GM12864 (cell line): ENCODE data around the gene RAET1E.
"Not testable (repeated sequence)": the region's sequence is repeated elsewhere in the genome, so short reads cannot be mapped to it uniquely, and the experiment has no call there.

Experiments used
- DNase-seq: peaks from one replicate; pipeline ENCODE4 v3.0.0-alpha.2; 2011; ENCODE audit warnings: low read depth
- H3K4me3 ChIP-seq: 2 replicates; pipeline ENCODE4 v1.5.1; 2011; ENCODE audit warnings: mild to moderate bottlenecking, low read depth, low read length, control low read depth
- TF ChIP-seq, protein P1 (sequence below): IDR thresholded peaks from 2 replicates; pipeline ENCODE4 v1.5.1; 2011; ENCODE audit warnings: low read depth, mild to moderate bottlenecking, moderate library complexity, low read length, control low read depth, inconsistent platforms; ENCODE audit errors: missing control alignments

RAET1E gene

DNA sequence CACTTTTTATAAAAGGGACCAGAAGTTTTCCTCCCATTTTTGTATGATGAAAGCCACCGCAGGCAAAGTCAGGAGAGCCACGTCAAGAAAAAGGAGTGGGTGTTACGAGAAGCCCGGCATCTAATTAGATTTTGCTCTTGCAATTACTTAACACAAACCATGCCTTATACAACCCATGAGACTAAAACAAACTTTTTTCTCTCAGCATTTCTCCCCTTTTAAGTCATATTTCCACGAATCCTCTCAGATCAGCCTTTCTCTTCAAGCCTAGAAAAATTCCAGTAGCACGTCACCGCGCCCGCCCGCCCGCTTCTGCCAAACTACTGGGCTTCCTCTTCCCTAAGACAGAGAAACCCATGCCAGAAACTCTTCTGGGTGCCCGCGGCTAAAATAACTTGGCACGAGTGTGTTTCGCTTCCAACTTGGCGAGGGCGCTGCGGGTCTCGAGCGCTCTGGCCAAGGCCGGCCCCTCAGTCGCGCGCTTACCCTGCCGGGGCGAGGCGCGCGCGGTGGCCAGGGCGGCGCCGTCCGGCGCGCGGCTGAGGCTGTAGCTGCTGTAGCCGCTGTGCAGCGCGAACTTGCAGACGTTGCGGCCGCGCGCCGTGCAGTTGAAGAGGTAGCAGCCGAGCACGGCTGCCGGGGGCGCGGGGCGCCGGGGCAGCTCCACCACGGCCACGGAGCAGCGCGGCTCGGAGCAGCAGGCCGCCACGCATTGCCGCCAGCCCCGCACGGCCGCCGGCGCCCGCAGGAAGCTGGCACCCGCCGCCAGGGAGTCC is 34.8 kb downstream of the RAET1E start:
- H3K4me3 ChIP-seq, result peak overlapping the region; percentile 52
- TF ChIP-seq, protein P1, sequence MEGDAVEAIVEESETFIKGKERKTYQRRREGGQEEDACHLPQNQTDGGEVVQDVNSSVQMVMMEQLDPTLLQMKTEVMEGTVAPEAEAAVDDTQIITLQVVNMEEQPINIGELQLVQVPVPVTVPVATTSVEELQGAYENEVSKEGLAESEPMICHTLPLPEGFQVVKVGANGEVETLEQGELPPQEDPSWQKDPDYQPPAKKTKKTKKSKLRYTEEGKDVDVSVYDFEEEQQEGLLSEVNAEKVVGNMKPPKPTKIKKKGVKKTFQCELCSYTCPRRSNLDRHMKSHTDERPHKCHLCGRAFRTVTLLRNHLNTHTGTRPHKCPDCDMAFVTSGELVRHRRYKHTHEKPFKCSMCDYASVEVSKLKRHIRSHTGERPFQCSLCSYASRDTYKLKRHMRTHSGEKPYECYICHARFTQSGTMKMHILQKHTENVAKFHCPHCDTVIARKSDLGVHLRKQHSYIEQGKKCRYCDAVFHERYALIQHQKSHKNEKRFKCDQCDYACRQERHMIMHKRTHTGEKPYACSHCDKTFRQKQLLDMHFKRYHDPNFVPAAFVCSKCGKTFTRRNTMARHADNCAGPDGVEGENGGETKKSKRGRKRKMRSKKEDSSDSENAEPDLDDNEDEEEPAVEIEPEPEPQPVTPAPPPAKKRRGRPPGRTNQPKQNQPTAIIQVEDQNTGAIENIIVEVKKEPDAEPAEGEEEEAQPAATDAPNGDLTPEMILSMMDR, result no peak
- DNase-seq, result no peak

DNA sequence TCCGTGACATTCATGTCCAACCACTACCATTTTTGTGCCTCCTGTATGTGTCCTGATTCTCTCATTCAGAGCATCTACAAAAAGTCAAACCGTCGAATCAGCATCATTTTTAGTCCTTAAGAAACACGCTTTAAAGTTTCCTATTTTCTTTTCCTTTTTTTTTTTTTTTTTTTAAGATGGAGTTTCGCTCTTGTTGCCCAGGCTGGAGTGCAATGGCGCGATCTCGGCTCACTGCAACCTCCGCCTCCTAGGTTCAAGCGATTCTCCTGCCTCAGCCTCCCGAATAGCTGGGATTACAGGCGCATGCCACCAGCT is 35.5 kb downstream of the RAET1E start:
- not testable (repeated sequence) for H3K4me3 ChIP-seq

DNA sequence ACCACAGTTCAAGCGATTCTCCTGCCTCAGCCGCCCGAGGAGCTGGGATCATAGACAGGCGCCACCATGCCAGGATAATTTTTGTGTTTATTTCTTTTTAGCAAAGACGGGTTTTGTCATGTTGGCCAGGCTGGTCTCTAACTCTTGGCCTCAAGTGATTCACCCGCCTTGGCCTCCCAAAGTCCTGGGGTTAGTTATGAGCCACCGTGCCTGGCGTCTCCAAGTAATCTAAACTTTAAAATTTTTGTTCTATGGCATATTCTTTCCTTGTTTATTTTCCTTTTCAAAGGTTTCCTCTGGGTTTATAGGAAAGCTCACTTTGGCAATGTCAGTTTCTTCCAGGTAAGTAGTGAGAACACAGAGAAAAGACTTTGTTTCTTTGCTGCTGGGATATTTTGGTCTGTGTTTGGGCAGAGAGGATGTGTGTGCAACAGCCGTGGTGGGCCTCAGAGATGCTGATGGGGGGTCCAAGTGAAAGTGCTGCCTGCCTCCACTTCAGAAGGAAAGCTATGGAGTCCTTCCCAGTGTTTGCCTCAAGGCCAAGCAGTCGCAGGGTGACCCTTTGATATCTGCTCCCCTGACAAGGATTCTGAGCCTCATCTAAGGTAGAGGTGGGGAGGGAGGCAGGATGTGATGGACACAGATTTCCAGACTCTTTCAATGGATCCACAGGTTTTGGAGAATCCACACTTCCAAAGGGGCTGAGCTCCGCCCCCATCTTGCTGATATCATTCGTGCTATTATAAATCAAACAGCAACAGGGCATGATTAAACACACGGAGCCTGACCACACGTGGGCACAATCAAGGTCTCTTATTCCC is 36.1 kb downstream of the RAET1E start:
- TF ChIP-seq, protein P1, result no peak
- H3K4me3 ChIP-seq, result no peak overlapping the region
- DNase-seq, result no peak

More for the DNA sequence above, 35.5 kb downstream of the RAET1E start:
- DNase-seq, result not testable (repeated sequence)

DNA sequence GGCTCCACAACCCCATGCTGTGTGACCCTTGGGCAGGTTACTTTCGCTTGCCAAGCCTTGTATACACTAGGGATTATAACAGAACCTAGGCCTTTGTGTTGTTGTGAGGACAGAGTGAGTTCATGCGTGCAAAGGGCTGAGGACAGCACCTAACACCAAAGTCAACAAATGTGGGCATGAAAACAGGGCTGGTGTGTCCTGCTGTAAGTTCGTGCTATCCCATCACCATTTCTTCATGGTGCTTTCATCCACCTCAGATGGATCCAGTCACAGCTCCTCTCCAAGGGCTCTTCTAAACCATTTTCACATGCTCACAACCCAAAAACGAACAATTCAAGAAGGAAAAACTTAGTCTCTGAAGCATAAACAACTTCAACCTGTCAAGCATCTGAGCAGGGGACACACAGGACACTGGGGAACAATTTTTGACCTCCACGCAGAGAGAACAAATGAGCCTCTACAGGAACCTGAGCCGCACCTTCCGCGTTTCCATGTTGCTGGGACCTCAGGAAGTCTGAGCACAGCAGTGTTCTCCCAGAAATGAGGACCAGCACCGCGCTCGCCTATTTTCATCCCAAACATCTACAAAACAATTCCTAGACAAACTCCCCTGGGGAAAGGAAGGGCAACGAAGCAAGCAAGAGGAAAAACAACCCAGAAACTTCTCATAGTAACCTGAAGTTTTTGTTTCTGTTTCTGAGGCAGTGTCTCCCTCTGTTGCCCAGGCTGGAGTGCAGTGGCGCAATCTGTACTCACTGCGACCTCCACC is 36.9 kb downstream of the RAET1E start:
- DNase-seq, result no peak
- H3K4me3 ChIP-seq, result no peak overlapping the region
- TF ChIP-seq, protein P1, result no peak

DNA sequence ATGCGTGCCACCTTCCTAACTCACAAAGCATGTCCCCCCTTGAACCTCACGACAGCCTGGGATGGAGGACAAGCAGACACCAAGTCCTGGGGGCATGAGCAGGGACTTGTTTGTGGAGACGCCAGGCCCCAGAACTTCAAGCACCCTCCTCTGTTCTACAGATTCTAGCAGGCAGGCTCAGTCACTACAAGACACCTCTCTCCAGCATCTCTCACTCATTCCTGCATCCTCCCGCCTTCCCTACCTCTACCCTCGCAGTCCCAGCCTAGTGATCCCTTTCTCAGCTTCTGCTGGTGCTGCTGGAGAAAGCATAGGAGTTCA is 37.4 kb downstream of the RAET1E start:
- TF ChIP-seq, protein P1, result no peak
- H3K4me3 ChIP-seq, result no peak overlapping the region
- DNase-seq, result no peak

DNA sequence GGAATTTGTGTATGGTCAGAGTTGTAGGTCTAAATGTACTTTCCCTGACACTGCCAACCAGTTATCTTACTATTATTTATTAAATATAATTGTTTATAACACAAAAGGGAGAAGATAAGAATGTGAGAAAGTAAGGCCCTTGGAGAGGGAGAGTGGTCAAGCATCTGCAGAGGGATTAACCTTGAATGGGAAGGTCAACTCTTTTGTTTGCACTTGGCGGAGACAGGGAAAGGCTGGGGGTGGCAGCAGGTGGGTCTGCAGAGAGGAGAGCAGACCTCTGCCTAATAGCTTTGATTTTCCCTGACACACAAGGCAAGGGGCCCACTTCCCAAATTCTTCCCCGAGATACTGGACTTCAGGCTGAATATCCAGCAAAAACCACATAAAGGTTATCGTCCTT is 38.0 kb downstream of the RAET1E start:
- no peak for DNase-seq
- TF ChIP-seq, protein P1, result no peak
- no peak overlapping the region for H3K4me3 ChIP-seq

DNA sequence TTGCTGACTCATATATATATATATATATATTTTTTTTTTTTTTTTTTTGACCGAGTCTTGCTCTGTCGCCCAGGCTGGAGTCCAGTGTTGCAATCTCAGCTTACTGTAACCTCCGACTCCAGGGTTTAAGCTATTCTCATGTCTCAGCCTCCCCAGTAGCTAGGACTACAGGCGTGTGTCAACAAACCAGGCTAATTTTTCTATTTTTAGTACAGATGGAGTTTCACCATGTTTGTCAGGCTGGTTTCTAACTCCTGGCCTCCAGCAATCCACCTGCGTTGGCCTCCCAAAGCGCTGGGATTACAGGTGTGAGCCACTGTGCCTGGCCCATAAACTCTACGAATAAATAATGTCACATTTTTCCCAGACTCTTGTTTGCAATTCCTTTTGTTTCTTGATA is 38.5 kb downstream of the RAET1E start:
- no peak overlapping the region for H3K4me3 ChIP-seq
- TF ChIP-seq, protein P1, result no peak
- DNase-seq, result no peak
